GM11168 (cell line): Measurements from ENCODE around the gene KNCN.

ENCODE experiments used
- in situ Hi-C: fragments of 300-500 bp; cut with MboI; formaldehyde crosslinking; loops from one replicate; pipeline ENCODE4 v1.12.0; 2022; ENCODE audit warnings: low sequenced_read_pairs; ENCODE audit not compliant: unreplicated experiment

The KNCN gene

GRCh38 chr1:46512135-46512791 is 39.2 kb downstream of the KNCN start:
- in situ Hi-C loops, result no loop called here

GRCh38 chr1:46510998-46511365 is 40.5 kb downstream of the KNCN start:
- in situ Hi-C loops, result no loop called here

GRCh38 chr1:46510341-46510997 is 41.0 kb downstream of the KNCN start:
- in situ Hi-C loops, result no loop called here

GRCh38 chr1:46508757-46509156 is 42.7 kb downstream of the KNCN start:
- in situ Hi-C loops, result no loop called here

GRCh38 chr1:46506470-46507219 is 44.8 kb downstream of the KNCN start:
- in situ Hi-C loops, result no loop called here

- in situ Hi-C loops, result no loop called here
These were observed 48.0 kb downstream of the KNCN start for GRCh38 chr1:46503421-46503820.

- in situ Hi-C loops, result no loop called here
These were observed 49.9 kb downstream of the KNCN start for GRCh38 chr1:46501528-46501927.

GRCh38 chr1:46497665-46498064 is 53.8 kb downstream of the KNCN start:
- in situ Hi-C loops, result no loop called here

- in situ Hi-C loops, result no loop called here
These were observed 54.4 kb downstream of the KNCN start for GRCh38 chr1:46497020-46497419.

- in situ Hi-C loops, result no loop called here
These were observed 54.9 kb downstream of the KNCN start for GRCh38 chr1:46496505-46496904.

- in situ Hi-C loops, result no loop called here
These were observed 55.7 kb downstream of the KNCN start for GRCh38 chr1:46495778-46496177.
